Vagina (tissue), 2 donors: Measurements from ENCODE around the gene A1CF. TPM values are rescaled to one million over a fixed set of nuclear protein-coding genes. Genes with fewer than 3 reads are reported as not detected.

Source experiments
- DNase-seq, 2 donors: peaks; one replicate each; pipeline ENCODE4 v3.0.0-alpha.2; 2017; ENCODE audit errors: extremely low spot score in 2 of 2
- H3K27ac ChIP-seq: fragments of 200-600 bp; sonication (generic); one replicate; pipeline ENCODE4 v1.5.1; 2019
- H3K27me3 ChIP-seq: fragments of 200-600 bp; sonication (generic); one replicate; pipeline ENCODE4 v1.5.1; 2019
- H3K36me3 ChIP-seq, 2 donors: fragments of 200-600 bp; sonication (generic); one replicate each; pipeline ENCODE4 v1.5.1; 2017 to 2019
- H3K4me1 ChIP-seq: fragments of 200-600 bp; sonication (generic); one replicate; pipeline ENCODE4 v1.5.1; 2019
- H3K4me3 ChIP-seq, 2 donors: fragments of 200-600 bp; sonication (generic); 1 replicate in 1 of 2; 2 replicates in 1 of 2; pipeline ENCODE4 v1.5.1; 2016 to 2019
- H3K9me3 ChIP-seq: fragments of 200-600 bp; sonication (generic); one replicate; pipeline ENCODE4 v1.5.1; 2019
- CTCF ChIP-seq, 3 experiments: fragments of 450-650 bp in 2 of 3; fragments of 200-600 bp in 1 of 3; sonication (generic) in 1 of 3; IDR thresholded peaks; one replicate each; pipeline ENCODE4 v1.5.1; 2017 to 2019; ENCODE audit warnings: antibody characterized with exemption in 3 of 3, mild to moderate bottlenecking in 2 of 3, moderate library complexity in 2 of 3
- POLR2A ChIP-seq, 2 donors: fragments of 450-650 bp; IDR thresholded peaks; one replicate each; pipeline ENCODE4 v1.6.1; 2017; ENCODE audit warnings: antibody characterized with exemption in 2 of 2, mild to moderate bottlenecking in 2 of 2, moderate library complexity in 2 of 2
- POLR2AphosphoS5 ChIP-seq, 2 donors: sonication (generic); formaldehyde crosslinking; IDR thresholded peaks; one replicate each; pipeline ENCODE4 v1.9.0; 2017; ENCODE audit warnings: antibody characterized with exemption in 2 of 2, mild to moderate bottlenecking in 2 of 2, low read depth in 1 of 2; ENCODE audit not compliant: insufficient read depth in 1 of 2
- intact Hi-C: fragments of 100-400 bp; cut with DNase I; formaldehyde crosslinking; loops from one replicate; pipeline ENCODE4 v1.15.1; 2023
- total RNA-seq: library from RNA; depleted of rRNA; stranded (reverse); fragments of >200 nt; gene quantifications from one replicate; pipeline ENCODE4 v1.2.3, GENCODE V29; 2016

A1CF gene
- total RNA-seq, 1 donor from 2014 or later: not detected

- no peaks in the 10 kb centered on the region for H3K9me3 ChIP-seq
- intact Hi-C loops: no loop called here
- H3K27ac ChIP-seq: no peak overlapping the region
- H3K4me3 ChIP-seq: no peak overlapping the region
- no peaks in the 10 kb centered on the region for H3K27me3 ChIP-seq
- H3K4me1 ChIP-seq: no peaks in the 10 kb centered on the region
- no peak for DNase-seq
- TF ChIP-seq POLR2AphosphoS5 (IDR thresholded peaks at IDR 0.05; ENCODE audit: insufficient read depth in 1 of 2, low read depth in 1 of 2): no peak
- TF ChIP-seq CTCF (IDR thresholded peaks at IDR 0.05): no peak
- no peak for TF ChIP-seq POLR2A (IDR thresholded peaks at IDR 0.05)
- H3K36me3 ChIP-seq: no peaks in the 10 kb centered on the region
These were observed 77.3 kb downstream of the A1CF start for GRCh38 chr10:50807851-50808776.

DNA sequence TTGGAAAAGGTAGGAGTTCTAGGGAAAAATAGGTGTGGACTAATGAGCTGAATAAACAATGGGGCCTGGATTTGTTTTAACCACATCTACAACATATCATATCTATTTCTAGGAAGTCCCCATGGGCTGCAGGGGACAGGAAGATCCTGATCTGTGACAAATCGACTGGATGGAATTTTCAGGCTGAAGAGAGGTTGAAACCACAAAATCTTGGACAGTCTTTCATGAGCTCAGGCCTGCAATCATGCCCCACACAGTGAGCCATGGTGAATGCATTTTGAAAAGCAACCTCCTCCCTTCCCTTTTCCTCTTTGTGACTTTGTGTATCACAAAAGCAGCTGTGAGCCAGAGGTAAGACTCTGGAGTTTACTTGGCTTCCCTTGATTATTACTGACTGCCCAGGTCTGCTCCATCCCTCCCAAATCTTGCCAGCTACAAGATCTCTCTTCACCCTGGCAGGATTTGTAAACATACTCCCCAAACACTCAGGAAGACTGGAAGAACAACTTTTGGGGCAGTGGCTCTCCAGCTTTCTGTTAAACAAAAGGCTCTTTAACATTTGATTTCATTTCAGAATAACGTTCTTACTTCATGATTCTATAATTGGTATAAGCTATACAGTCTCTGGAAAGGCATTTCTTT, 79.3 kb downstream of the A1CF start:
- TF ChIP-seq POLR2A (IDR thresholded peaks at IDR 0.05) (no peak), CTCF (IDR thresholded peaks at IDR 0.05) (no peak), POLR2AphosphoS5 (IDR thresholded peaks at IDR 0.05; ENCODE audit: insufficient read depth in 1 of 2, low read depth in 1 of 2) (no peak)
- no peak for DNase-seq
- intact Hi-C loops: no loop called here
- H3K27ac ChIP-seq: no peak overlapping the region
- H3K4me3 ChIP-seq: no peak overlapping the region
- H3K36me3 ChIP-seq: no peaks in the 10 kb centered on the region
- H3K9me3 ChIP-seq: no peaks in the 10 kb centered on the region
- no peaks in the 10 kb centered on the region for H3K4me1 ChIP-seq
- no peaks in the 10 kb centered on the region for H3K27me3 ChIP-seq

GRCh38 chr10:50799595-50799994, 85.8 kb downstream of the A1CF start:
- H3K27ac ChIP-seq: no peak overlapping the region

DNA sequence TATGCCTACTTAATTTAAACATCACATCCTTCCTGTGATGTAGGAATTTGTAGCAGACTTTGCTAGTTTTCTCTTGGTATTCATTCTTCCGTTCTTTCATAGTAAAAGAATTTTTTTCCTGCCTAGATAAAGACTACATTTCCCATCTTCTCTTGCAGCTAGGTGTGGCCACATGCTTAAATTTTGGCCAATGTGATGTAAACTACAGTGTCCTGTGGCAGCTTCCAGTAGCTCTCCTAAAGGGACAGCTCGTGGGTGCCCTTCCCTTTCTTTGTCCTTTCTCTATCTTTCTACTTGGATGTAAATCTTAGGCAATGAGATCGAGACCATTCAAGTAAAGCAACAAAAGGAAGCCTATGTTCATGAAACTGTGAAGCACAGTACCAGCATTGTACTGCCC, 87.1 kb downstream of the A1CF start:
- H3K4me3 ChIP-seq: no peak overlapping the region
- TF ChIP-seq CTCF (IDR thresholded peaks at IDR 0.05): no peak
- TF ChIP-seq POLR2A (IDR thresholded peaks at IDR 0.05): no peak
- TF ChIP-seq POLR2AphosphoS5 (IDR thresholded peaks at IDR 0.05; ENCODE audit: insufficient read depth in 1 of 2, low read depth in 1 of 2): no peak

More at GRCh38 chr10:50799595-50799994, 85.8 kb downstream of the A1CF start:
- DNase-seq: no peak
- TF ChIP-seq CTCF (IDR thresholded peaks at IDR 0.05): no peak
- TF ChIP-seq POLR2A (IDR thresholded peaks at IDR 0.05): no peak
- no peak for TF ChIP-seq POLR2AphosphoS5 (IDR thresholded peaks at IDR 0.05; ENCODE audit: insufficient read depth in 1 of 2, low read depth in 1 of 2)
- Histone ChIP-seq H3K27me3 (no peaks in the 10 kb centered on the region), H3K4me3 (no peak overlapping the region), H3K36me3 (no peaks in the 10 kb centered on the region), H3K4me1 (no peaks in the 10 kb centered on the region), H3K9me3 (no peaks in the 10 kb centered on the region)
- intact Hi-C loops: no loop called here

More for the DNA sequence above, 87.1 kb downstream of the A1CF start:
- H3K36me3 ChIP-seq: no peaks in the 10 kb centered on the region
- DNase-seq: no peak
- no peaks in the 10 kb centered on the region for H3K27me3 ChIP-seq
- no peak overlapping the region for H3K27ac ChIP-seq
- H3K9me3 ChIP-seq: no peaks in the 10 kb centered on the region
- intact Hi-C loops: no loop called here
- no peaks in the 10 kb centered on the region for H3K4me1 ChIP-seq
